HFFc6 (cell line): ENCODE results near the gene TTLL6. TPM values are rescaled to one million over a fixed set of nuclear protein-coding genes. Genes with fewer than 3 reads are reported as not detected.
A peak's percentile ranks its signal among the peaks of the same experiment; 100 is the strongest.

Source experiments
- DNase-seq: peaks from one replicate; pipeline ENCODE4 v3.0.0-alpha.2; 2018
- H3K27ac Mint-ChIP-seq: 2 replicates; pipeline ENCODE4 v1.8.0; 2020; ENCODE audit warnings: mild to moderate bottlenecking, mixed read lengths
- H3K27me3 Mint-ChIP-seq: 2 replicates; pipeline ENCODE4 v1.8.0; 2021; ENCODE audit warnings: mild to moderate bottlenecking, moderate library complexity, mixed read lengths; ENCODE audit not compliant: insufficient read depth
- H3K36me3 Mint-ChIP-seq: 2 replicates; pipeline ENCODE4 v1.8.0; 2021; ENCODE audit warnings: low read depth, mixed read lengths
- H3K4me1 Mint-ChIP-seq: 2 replicates; pipeline ENCODE4 v1.8.0; 2020; ENCODE audit warnings: low read depth, mixed read lengths
- H3K4me3 Mint-ChIP-seq: 2 replicates; pipeline ENCODE4 v1.8.0; 2020; ENCODE audit warnings: mild to moderate bottlenecking, moderate library complexity, mixed read lengths
- H3K9me3 Mint-ChIP-seq: 2 replicates; pipeline ENCODE4 v1.8.0; 2020; ENCODE audit warnings: mild to moderate bottlenecking, mixed read lengths
- CTCF ChIP-seq: fragments of 200-600 bp; sonication (generic); IDR thresholded peaks from 2 replicates; pipeline ENCODE4 v1.5.0; 2021; ENCODE audit warnings: antibody characterized with exemption, mild to moderate bottlenecking
- total RNA-seq, 6 experiments: library from RNA; stranded (reverse); fragmentation: NEBNext Ultra II Directional; extraction: Animal tissue kit (Norgen Biotek cat#: 25700); gene quantifications; 2 replicates in 1 of 6; 3 replicates in 5 of 6; pipeline ENCODE4 v1.2.3, GENCODE V29; 2021

Gene TTLL6
- total RNA-seq, 6 experiments from 2014 or later = not detected

GRCh38 chr17:48792033-48792798 lies 24.8 kb downstream of the TTLL6 start:
- H3K36me3 Mint-ChIP-seq = no peaks in the 10 kb centered on the region
- DNase-seq = no peak
- H3K4me1 Mint-ChIP-seq = peaks cover 35% of the 10 kb centered on the region
- H3K4me3 Mint-ChIP-seq = no peak overlapping the region; the same call in 1 of the 2 replicates
- peaks cover 29% of the 10 kb centered on the region for H3K27me3 Mint-ChIP-seq
- TF ChIP-seq CTCF = no peak
- H3K9me3 Mint-ChIP-seq = no peaks in the 10 kb centered on the region
- no peak overlapping the region for H3K27ac Mint-ChIP-seq

- Mint-ChIP-seq H3K4me3 (peak overlapping the region; percentile 45; the same call in 1 of the 2 replicates), H3K36me3 (no peaks in the 10 kb centered on the region), H3K9me3 (no peaks in the 10 kb centered on the region), H3K4me1 (peaks cover 35% of the 10 kb centered on the region), H3K27me3 (peaks cover 36% of the 10 kb centered on the region), H3K27ac (no peak overlapping the region)
- DNase-seq = peak; percentile 76
- peak; percentile 89 for TF ChIP-seq CTCF
These were observed 25.6 kb downstream of the TTLL6 start for GRCh38 chr17:48791128-48792032.

GRCh38 chr17:48790607-48791127 lies 26.4 kb downstream of the TTLL6 start:
- DNase-seq = no peak
- H3K4me1 Mint-ChIP-seq = peaks cover 29% of the 10 kb centered on the region
- peaks cover 43% of the 10 kb centered on the region for H3K27me3 Mint-ChIP-seq
- no peak overlapping the region for H3K4me3 Mint-ChIP-seq
- H3K36me3 Mint-ChIP-seq = no peaks in the 10 kb centered on the region
- H3K27ac Mint-ChIP-seq = no peak overlapping the region
- no peaks in the 10 kb centered on the region for H3K9me3 Mint-ChIP-seq
- no peak for TF ChIP-seq CTCF

- H3K4me1 Mint-ChIP-seq = peaks cover 16% of the 10 kb centered on the region
- no peaks in the 10 kb centered on the region for H3K36me3 Mint-ChIP-seq
- H3K4me3 Mint-ChIP-seq = no peak overlapping the region
- H3K9me3 Mint-ChIP-seq = no peaks in the 10 kb centered on the region
- peaks cover 45% of the 10 kb centered on the region for H3K27me3 Mint-ChIP-seq
- TF ChIP-seq CTCF = no peak
- no peak for DNase-seq
- no peak overlapping the region for H3K27ac Mint-ChIP-seq
These were observed 29.2 kb downstream of the TTLL6 start for GRCh38 chr17:48787828-48788227.

GRCh38 chr17:48779421-48779820 lies 37.6 kb downstream of the TTLL6 start:
- Mint-ChIP-seq H3K27ac (no peak overlapping the region), H3K9me3 (no peaks in the 10 kb centered on the region; the same call in 1 of the 2 replicates)
- no peak for TF ChIP-seq CTCF

More at GRCh38 chr17:48779421-48779820, 37.6 kb downstream of the TTLL6 start:
- no peaks in the 10 kb centered on the region for H3K4me1 Mint-ChIP-seq
- H3K27me3 Mint-ChIP-seq = peaks cover 37% of the 10 kb centered on the region
- H3K36me3 Mint-ChIP-seq = no peaks in the 10 kb centered on the region
- DNase-seq = no peak
- no peak overlapping the region for H3K4me3 Mint-ChIP-seq
